Ovary (tissue), 9 donors: Measurements from ENCODE around the gene STUB1. TPM values are rescaled to one million over a fixed set of nuclear protein-coding genes. Genes with fewer than 3 reads are reported as not detected.
"Not testable (repeated sequence)": the region's sequence is repeated elsewhere in the genome, so short reads cannot be mapped to it uniquely, and the experiment has no call there.

Experiments used
- DNase-seq, 5 donors: peaks; one replicate each; pipeline ENCODE4 v3.0.0-alpha.2; 2019 to 2020
- H3K27ac ChIP-seq, 2 donors: fragments of 200-600 bp; one replicate each; pipeline versions ENCODE4 v1.5.1 to v1.8.0; 2019 to 2022
- H3K27me3 ChIP-seq: fragments of 200-600 bp; one replicate; pipeline ENCODE4 v1.8.0; 2022
- H3K36me3 ChIP-seq: fragments of 200-600 bp; sonication (generic); one replicate; pipeline ENCODE4 v1.5.1; 2019
- H3K4me1 ChIP-seq: one replicate; pipeline ENCODE4 v1.8.1; 2013; ENCODE audit warnings: mild to moderate bottlenecking, moderate library complexity; ENCODE audit not compliant: insufficient read depth
- H3K4me3 ChIP-seq: fragments of 200-600 bp; sonication (generic); one replicate; pipeline ENCODE4 v1.5.1; 2017
- H3K9me3 ChIP-seq, 2 donors: fragments of 200-600 bp in 1 of 2; sonication (generic) in 1 of 2; one replicate each; pipeline versions ENCODE4 v1.5.1 to v1.8.1; 2013 to 2019; ENCODE audit warnings: mild to moderate bottlenecking in 1 of 2, moderate library complexity in 1 of 2
- EP300 ChIP-seq: sonication (generic); formaldehyde crosslinking; IDR thresholded peaks from one replicate; pipeline ENCODE4 v1.6.1; 2017; ENCODE audit warnings: antibody characterized with exemption
- POLR2A ChIP-seq: fragments of 450-650 bp; IDR thresholded peaks from one replicate; pipeline ENCODE4 v1.6.1; 2017; ENCODE audit warnings: antibody characterized with exemption, mild to moderate bottlenecking, moderate library complexity
- WGBS, 3 donors: extraction: QIAGEN DNeasy Blood & Tissue Kit in 1 of 3; methylation state at CpG; one replicate each; pipeline versions ENCODE4 v1.1.5 to v1.1.7; 2013 to 2017; 5-methylcytosine and 5-hydroxymethylcytosine counted together
- intact Hi-C, 4 donors: fragments of 100-400 bp; cut with DNase I; formaldehyde crosslinking; loops; one replicate each; pipeline versions ENCODE4 v1.11.0 to v1.15.1; 2022 to 2023
- polyA plus RNA-seq, 2 donors: library from polyadenylated mRNA; stranded (reverse); fragments of 200-250 nt in 1 of 2; fragments of 350-450 nt in 1 of 2; fragmentation: Illumina TruSeq in 1 of 2; extraction: RNeasy Lipid Tissue Mini Kit (QIAGEN cat#74804) in 1 of 2; gene quantifications; one replicate each; pipeline ENCODE4 v1.2.3, GENCODE V29; 2013 to 2014
- total RNA-seq, 7 donors: library from RNA; depleted of rRNA in 2 of 7; stranded (reverse); fragments of >200 nt in 2 of 7; fragmentation: NEBNext Ultra II Directional in 3 of 7; extraction: Animal tissue kit (Norgen Biotek cat#: 25700) in 3 of 7; gene quantifications; one replicate each; pipeline versions ENCODE4 v1.1.0 to v1.2.4, GENCODE V29; 2016 to 2023
- TF ChIP-seq, protein P1 (sequence below), 3 donors: fragments of 450-650 bp in 2 of 3; fragments of 200-600 bp in 1 of 3; IDR thresholded peaks; one replicate each; pipeline versions ENCODE4 v1.5.1 to v1.8.0; 2016 to 2022; ENCODE audit warnings: antibody characterized with exemption in 3 of 3, mild to moderate bottlenecking in 1 of 3
- donor health status: DM: no; HTN: no; CAD: no; lungs with moderate emphysema.
- donor health status: DM: no; HTN: no; CAD: no.
- donor health status: Bipolar disorder and iron deficiency.
- donor health status: DM: yes; HTN: yes; CAD: no.
- donor health status: DM: no; HTN: no; CAD: no.
- donor health status: DM: yes; HTN: yes; CAD: no.

The STUB1 gene
- total and polyA plus RNA-seq, 9 donors = 20.1 to 115 (median 102) TPM

GRCh38 chr16:687499-687898 is 7.3 kb downstream of the STUB1 start:
- DNase-seq = no peak
- Histone ChIP-seq H3K9me3 (no peaks in the 10 kb centered on the region), H3K36me3 (no peaks in the 10 kb centered on the region), H3K4me1 (peaks cover 28% of the 10 kb centered on the region), H3K27me3 (no peaks in the 10 kb centered on the region), H3K4me3 (no peak overlapping the region), H3K27ac (no peak overlapping the region)
- TF ChIP-seq, protein P1, sequence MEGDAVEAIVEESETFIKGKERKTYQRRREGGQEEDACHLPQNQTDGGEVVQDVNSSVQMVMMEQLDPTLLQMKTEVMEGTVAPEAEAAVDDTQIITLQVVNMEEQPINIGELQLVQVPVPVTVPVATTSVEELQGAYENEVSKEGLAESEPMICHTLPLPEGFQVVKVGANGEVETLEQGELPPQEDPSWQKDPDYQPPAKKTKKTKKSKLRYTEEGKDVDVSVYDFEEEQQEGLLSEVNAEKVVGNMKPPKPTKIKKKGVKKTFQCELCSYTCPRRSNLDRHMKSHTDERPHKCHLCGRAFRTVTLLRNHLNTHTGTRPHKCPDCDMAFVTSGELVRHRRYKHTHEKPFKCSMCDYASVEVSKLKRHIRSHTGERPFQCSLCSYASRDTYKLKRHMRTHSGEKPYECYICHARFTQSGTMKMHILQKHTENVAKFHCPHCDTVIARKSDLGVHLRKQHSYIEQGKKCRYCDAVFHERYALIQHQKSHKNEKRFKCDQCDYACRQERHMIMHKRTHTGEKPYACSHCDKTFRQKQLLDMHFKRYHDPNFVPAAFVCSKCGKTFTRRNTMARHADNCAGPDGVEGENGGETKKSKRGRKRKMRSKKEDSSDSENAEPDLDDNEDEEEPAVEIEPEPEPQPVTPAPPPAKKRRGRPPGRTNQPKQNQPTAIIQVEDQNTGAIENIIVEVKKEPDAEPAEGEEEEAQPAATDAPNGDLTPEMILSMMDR (IDR thresholded peaks at IDR 0.05) = no peak
- TF ChIP-seq POLR2A (no peak), EP300 (no peak)
- intact Hi-C loops = no loop called here
- WGBS, 3 donors = 88 to 93% (median 92%) methylated on average over 19 of the region's 19 CpGs

- WGBS, 3 donors = 69 to 87% (median 72%) methylated on average over 25 to 26 of the region's 26 CpGs
- peak overlapping the region in 1 of 2 donors; percentile 71 for H3K27ac ChIP-seq
- H3K9me3 ChIP-seq = no peaks in the 10 kb centered on the region
- peaks cover 19% of the 10 kb centered on the region for H3K4me1 ChIP-seq
- peak in 1 of 5 donors; percentile 49 for DNase-seq
- no peak for TF ChIP-seq EP300
- TF ChIP-seq, protein P1 (IDR thresholded peaks at IDR 0.05) = no peak
- TF ChIP-seq POLR2A = no peak
- no peaks in the 10 kb centered on the region for H3K36me3 ChIP-seq
- no peaks in the 10 kb centered on the region for H3K27me3 ChIP-seq
- H3K4me3 ChIP-seq = peak overlapping the region; percentile 96
- intact Hi-C loops = no loop called here
Measured at GRCh38 chr16:689175-689897, 9.1 kb downstream of the STUB1 start.

GRCh38 chr16:691242-691641 is 11.0 kb downstream of the STUB1 start:
- H3K36me3 ChIP-seq, H3K27ac ChIP-seq, intact Hi-C loops, H3K9me3 ChIP-seq, H3K4me3 ChIP-seq, H3K27me3 ChIP-seq, DNase-seq: not testable (repeated sequence)
- WGBS, 3 donors = 83 to 89% (median 84%) methylated on average over 16 of the region's 16 CpGs
- peaks cover 21% of the 10 kb centered on the region for H3K4me1 ChIP-seq

DNA sequence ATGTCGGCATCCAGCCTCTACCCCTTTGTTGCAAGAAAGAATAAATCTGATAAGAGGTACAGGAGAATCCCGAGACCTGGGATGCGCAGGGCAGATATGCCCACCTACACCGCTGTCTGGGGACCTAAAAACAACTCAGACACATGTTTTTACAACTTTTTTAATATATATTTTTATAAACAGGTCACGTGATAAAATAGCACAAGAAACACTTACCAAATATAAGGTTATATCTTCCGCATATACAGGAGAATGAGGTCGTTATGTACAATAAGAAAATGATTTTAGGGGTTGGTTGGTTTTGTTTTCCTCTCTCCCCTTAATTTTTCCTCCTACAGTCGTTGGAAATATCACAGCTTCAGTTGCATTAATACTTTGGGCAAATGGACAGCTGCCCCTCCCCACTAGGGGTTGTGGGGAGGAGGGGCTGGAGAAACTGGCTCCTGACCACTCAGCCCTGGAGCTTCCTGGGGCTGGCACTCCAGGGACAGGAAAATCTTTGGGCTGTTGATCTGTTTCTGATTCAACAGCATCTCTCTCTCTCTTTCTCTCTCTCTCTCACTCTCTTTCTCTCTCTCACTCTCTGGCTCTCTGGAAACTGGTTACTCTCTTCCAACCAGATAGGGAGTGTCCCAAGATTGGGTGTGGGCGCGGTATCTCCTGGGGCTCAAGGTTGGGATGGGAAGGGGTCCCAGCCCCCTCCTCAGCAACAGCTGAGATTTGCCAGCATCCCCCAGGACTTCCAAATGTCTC is 12.3 kb downstream of the STUB1 start:
- WGBS, 3 donors = 67 to 68% (median 68%) methylated on average over 10 of the region's 10 CpGs
- TF ChIP-seq POLR2A (no peak), EP300 (no peak)
- no peaks in the 10 kb centered on the region for H3K27me3 ChIP-seq
- DNase-seq = no peak
- no peak overlapping the region for H3K4me3 ChIP-seq
- H3K27ac ChIP-seq = no peak overlapping the region
- H3K36me3 ChIP-seq = no peaks in the 10 kb centered on the region
- H3K4me1 ChIP-seq = peaks cover 21% of the 10 kb centered on the region
- H3K9me3 ChIP-seq = no peaks in the 10 kb centered on the region
- intact Hi-C loops = no loop called here

DNA sequence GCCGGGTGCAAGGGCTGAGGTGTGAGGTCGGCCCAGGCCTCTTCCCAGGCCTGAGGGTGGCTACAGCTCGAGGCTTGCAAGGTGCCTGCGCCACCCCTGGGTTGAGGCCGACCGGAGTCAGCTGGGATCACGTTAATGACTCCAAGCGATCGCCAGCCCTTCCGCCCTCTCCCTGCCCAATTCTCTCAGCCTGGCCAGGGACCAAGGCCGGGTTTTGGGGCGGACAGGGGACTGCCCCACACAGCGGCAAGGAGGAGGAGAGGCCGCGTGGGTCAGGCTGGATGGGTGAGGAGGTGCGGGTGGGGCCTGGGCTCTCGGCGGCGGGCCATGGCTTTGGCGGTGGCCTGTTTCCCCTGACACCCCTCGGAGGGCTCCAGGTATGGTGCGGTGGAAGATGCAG is 13.2 kb downstream of the STUB1 start:
- Histone ChIP-seq H3K27ac (no peak overlapping the region), H3K36me3 (no peaks in the 10 kb centered on the region), H3K4me1 (peaks cover 21% of the 10 kb centered on the region), H3K9me3 (no peaks in the 10 kb centered on the region), H3K27me3 (no peaks in the 10 kb centered on the region), H3K4me3 (no peak overlapping the region)
- DNase-seq = no peak
- intact Hi-C loops = no loop called here
- no peak for TF ChIP-seq POLR2A
- no peak for TF ChIP-seq EP300
- TF ChIP-seq, protein P1 (IDR thresholded peaks at IDR 0.05) = no peak
- 23 to 35% (median 32%) methylated on average over 17 to 22 of the region's 22 CpGs for WGBS, 3 donors
